Activated CD8-positive, alpha-beta T cell treated with anti-CD3 and anti-CD28 coated beads for 36 hours (primary cell): ENCODE measurements around the gene RHBDD1. TPM values are rescaled to one million over a fixed set of nuclear protein-coding genes. Genes with fewer than 3 reads are reported as not detected.

ENCODE experiments used
- ATAC-seq: fragments of 200-7000 bp; cut with Tn5 transposase; one replicate; pipeline ENCODE4 v1.10.0; 2021; ENCODE audit warnings: mild to moderate bottlenecking, moderate library complexity
- CTCF ChIA-PET: fragments of 350-600 bp; sonication (Branson Sonifier 250); formaldehyde crosslinking; loops from one replicate; lab custom pipeline; 2021; ENCODE audit warnings: antibody characterized with exemption; lab: Charles Lee
- POLR2A ChIA-PET: fragments of 350-600 bp; sonication (Branson Sonifier 250); formaldehyde crosslinking; loops from one replicate; lab custom pipeline; 2021; ENCODE audit warnings: antibody characterized with exemption; lab: Charles Lee
- DNase-seq: peaks from one replicate; pipeline ENCODE4 v3.0.0-alpha.2; 2020
- H3K27ac Mint-ChIP-seq: one replicate; pipeline ENCODE4 v1.8.0; 2021; ENCODE audit warnings: mild to moderate bottlenecking, mixed read lengths
- H3K27me3 Mint-ChIP-seq: one replicate; pipeline ENCODE4 v1.8.0; 2021; ENCODE audit warnings: mixed read lengths
- H3K36me3 Mint-ChIP-seq: one replicate; pipeline ENCODE4 v1.8.0; 2021; ENCODE audit warnings: low read depth, mixed read lengths
- H3K4me1 Mint-ChIP-seq: one replicate; pipeline ENCODE4 v1.8.0; 2021; ENCODE audit warnings: low read depth, mixed read lengths
- H3K4me3 Mint-ChIP-seq: one replicate; pipeline ENCODE4 v1.8.0; 2021; ENCODE audit warnings: mild to moderate bottlenecking, moderate library complexity, mixed read lengths
- H3K9me3 Mint-ChIP-seq: one replicate; pipeline ENCODE4 v1.8.0; 2021; ENCODE audit warnings: mixed read lengths
- CTCF ChIP-seq: fragments of 200-600 bp; IDR thresholded peaks from one replicate; pipeline ENCODE4 v1.8.0; 2022; ENCODE audit warnings: antibody characterized with exemption, mild to moderate bottlenecking
- intact Hi-C: fragments of 100-400 bp; cut with micrococcal nuclease; formaldehyde crosslinking; loops from one replicate; pipeline ENCODE4 v1.10.0; 2022
- total RNA-seq, 2 experiments: library from RNA; stranded (reverse); gene quantifications; one replicate each; pipeline ENCODE4 v1.2.3, GENCODE V29; 2021

The RHBDD1 gene
- total RNA-seq, 2 experiments from 2014 or later: 34.3 to 35.9 TPM

- H3K4me3 Mint-ChIP-seq: no peak overlapping the region
- no peaks in the 10 kb centered on the region for H3K36me3 Mint-ChIP-seq
- DNase-seq (no peak), ATAC-seq (no peak)
- ChIA-PET POLR2A (no interaction called here), CTCF (no interaction called here)
- no peak overlapping the region for H3K27ac Mint-ChIP-seq
- H3K27me3 Mint-ChIP-seq: peaks cover 13% of the 10 kb centered on the region
- TF ChIP-seq CTCF: no peak
- no peaks in the 10 kb centered on the region for H3K4me1 Mint-ChIP-seq
- H3K9me3 Mint-ChIP-seq: no peaks in the 10 kb centered on the region
- intact Hi-C loops: no loop called here
These were observed 194.9 kb downstream of the RHBDD1 start for GRCh38 chr2:227030789-227031188.

GRCh38 chr2:227031379-227031778, 195.5 kb downstream of the RHBDD1 start:
- H3K4me1 Mint-ChIP-seq: no peaks in the 10 kb centered on the region
- ATAC-seq: no peak
- no peak for TF ChIP-seq CTCF
- CTCF ChIA-PET: interaction anchor here (1.1 kb wide), 1 partner anchor 206 kb away, joined by 3 read pairs; no protein-coding TSS in a partner anchor
- H3K9me3 Mint-ChIP-seq: no peaks in the 10 kb centered on the region
- DNase-seq: no peak
- POLR2A ChIA-PET: no interaction called here
- intact Hi-C loops: no loop called here
- H3K27ac Mint-ChIP-seq: no peak overlapping the region
- peaks cover 13% of the 10 kb centered on the region for H3K27me3 Mint-ChIP-seq
- H3K36me3 Mint-ChIP-seq: no peaks in the 10 kb centered on the region
- no peak overlapping the region for H3K4me3 Mint-ChIP-seq

GRCh38 chr2:227033471-227034148, 197.8 kb downstream of the RHBDD1 start:
- peak; percentile 52 for DNase-seq
- ATAC-seq: no peak
- Mint-ChIP-seq H3K27me3 (peaks cover 18% of the 10 kb centered on the region), H3K4me3 (no peak overlapping the region), H3K9me3 (no peaks in the 10 kb centered on the region), H3K36me3 (no peaks in the 10 kb centered on the region), H3K4me1 (no peaks in the 10 kb centered on the region), H3K27ac (no peak overlapping the region)
- peak; percentile 38 for TF ChIP-seq CTCF
- intact Hi-C loops: no loop called here
- ChIA-PET POLR2A (interaction anchor here (0.6 kb wide), 1 partner anchor 46 kb away, joined by 3 read pairs; no protein-coding TSS in a partner anchor), CTCF (interaction anchor here (0.7 to 1.7 kb wide), 8 partner anchors 12 to 126 kb away, joined by 3 to 7 read pairs (median 3); no protein-coding TSS in a partner anchor)

- Mint-ChIP-seq H3K27me3 (peaks cover 24% of the 10 kb centered on the region), H3K36me3 (no peaks in the 10 kb centered on the region), H3K27ac (no peak overlapping the region), H3K4me3 (no peak overlapping the region), H3K9me3 (no peaks in the 10 kb centered on the region), H3K4me1 (no peaks in the 10 kb centered on the region)
- TF ChIP-seq CTCF: no peak
- ATAC-seq (no peak), DNase-seq (no peak)
- ChIA-PET POLR2A (no interaction called here), CTCF (no interaction called here)
- intact Hi-C loops: no loop called here
These were observed 200.0 kb downstream of the RHBDD1 start for GRCh38 chr2:227035711-227036367.

GRCh38 chr2:227036527-227036926, 200.7 kb downstream of the RHBDD1 start:
- intact Hi-C loops: no loop called here
- H3K36me3 Mint-ChIP-seq: no peaks in the 10 kb centered on the region
- ChIA-PET POLR2A (no interaction called here), CTCF (no interaction called here)
- H3K27ac Mint-ChIP-seq: no peak overlapping the region
- H3K9me3 Mint-ChIP-seq: no peaks in the 10 kb centered on the region
- no peak for TF ChIP-seq CTCF
- H3K27me3 Mint-ChIP-seq: peaks cover 24% of the 10 kb centered on the region
- ATAC-seq (no peak), DNase-seq (no peak)
- no peak overlapping the region for H3K4me3 Mint-ChIP-seq
- no peaks in the 10 kb centered on the region for H3K4me1 Mint-ChIP-seq
